ENCODE results near the gene UBD. TPM values are rescaled to one million over a fixed set of nuclear protein-coding genes. Genes with fewer than 3 reads are reported as not detected.

UBD gene
- polyA plus RNA-seq, 6 donors from 2014 or later, result not detected

- no peak for ATAC-seq (ENCODE audit: low read depth in 2 of 2)
- no peaks in the 10 kb centered on the region for H3K36me3 Mint-ChIP-seq
Observed at GRCh38 chr6:29509239-29509638, 50.3 kb downstream of the UBD start.

GRCh38 chr6:29507319-29507718 is 52.2 kb downstream of the UBD start:
- DNase-seq, result no peak
- no peaks in the 10 kb centered on the region for H3K36me3 Mint-ChIP-seq
- H3K4me1 Mint-ChIP-seq, result no peaks in the 10 kb centered on the region
- no peak overlapping the region for H3K4me3 Mint-ChIP-seq
- no peak for ATAC-seq (ENCODE audit: low read depth in 2 of 2)
- no peak overlapping the region for H3K27ac Mint-ChIP-seq
- peaks cover 20 to 35% (median 31%) of the 10 kb centered on the region in 3 donors for H3K27me3 Mint-ChIP-seq
- H3K9me3 Mint-ChIP-seq, result no peaks in the 10 kb centered on the region

More at GRCh38 chr6:29509239-29509638, 50.3 kb downstream of the UBD start:
- H3K27ac Mint-ChIP-seq, result no peak overlapping the region
- no peak for DNase-seq
- H3K4me3 Mint-ChIP-seq, result no peak overlapping the region
- no peaks in the 10 kb centered on the region for H3K4me1 Mint-ChIP-seq
- peaks cover 17 to 39% (median 25%) of the 10 kb centered on the region in 3 donors for H3K27me3 Mint-ChIP-seq
- H3K9me3 Mint-ChIP-seq, result no peaks in the 10 kb centered on the region

GRCh38 chr6:29506446-29507067 is 53.0 kb downstream of the UBD start:
- Mint-ChIP-seq H3K27me3 (peaks cover 21 to 35% (median 31%) of the 10 kb centered on the region in 3 donors), H3K4me1 (no peaks in the 10 kb centered on the region), H3K4me3 (no peak overlapping the region), H3K36me3 (no peaks in the 10 kb centered on the region), H3K9me3 (no peaks in the 10 kb centered on the region), H3K27ac (no peak overlapping the region)
- DNase-seq (no peak), ATAC-seq (ENCODE audit: low read depth in 2 of 2) (no peak)

- Mint-ChIP-seq H3K4me1 (no peaks in the 10 kb centered on the region), H3K4me3 (peak overlapping the region in 1 of 8 donors; percentile 21), H3K27ac (peak overlapping the region in 1 of 6 donors; percentile 72), H3K9me3 (no peaks in the 10 kb centered on the region), H3K27me3 (peaks cover 16 to 32% (median 29%) of the 10 kb centered on the region in 3 donors), H3K36me3 (no peaks in the 10 kb centered on the region)
- ATAC-seq (ENCODE audit: low read depth in 2 of 2), result no peak
- DNase-seq, result no peak
Observed at GRCh38 chr6:29505808-29506207, 53.7 kb downstream of the UBD start.

Other genes starting within 250 kb of the UBD start
- not detected for gene OR5V1, start 190.9 kb downstream of the UBD start, polyA plus RNA-seq (ENCODE audit: low read depth in 6 of 6)
- gene OR12D3, start 184.4 kb downstream of the UBD start, polyA plus RNA-seq (ENCODE audit: low read depth in 6 of 6), result not detected
- gene OR12D2, start 164.1 kb downstream of the UBD start, polyA plus RNA-seq (ENCODE audit: low read depth in 6 of 6), result not detected
- not detected for gene OR12D1, start 144.8 kb downstream of the UBD start, polyA plus RNA-seq (ENCODE audit: low read depth in 6 of 6)
- gene OR10C1, start 120.4 kb downstream of the UBD start, polyA plus RNA-seq (ENCODE audit: low read depth in 6 of 6), result not detected
- gene OR11A1, start 102.7 kb downstream of the UBD start, polyA plus RNA-seq (ENCODE audit: low read depth in 6 of 6), result not detected
- gene OR2H1, start 102.6 kb downstream of the UBD start, polyA plus RNA-seq (ENCODE audit: low read depth in 6 of 6), result not detected
- gene MAS1L, start 71.8 kb downstream of the UBD start, polyA plus RNA-seq (ENCODE audit: low read depth in 6 of 6), result not detected
- under 1 TPM in 2 of 6 donors, not detected in 4; 0.15 to 0.17 TPM for gene OR2H2, start 25.4 kb upstream of the UBD start, polyA plus RNA-seq (ENCODE audit: low read depth in 6 of 6)
- gene GABBR1, start 73.5 kb upstream of the UBD start, polyA plus RNA-seq (ENCODE audit: low read depth in 6 of 6), result 10 to 100 TPM in 1 of 6 donors, 1 to 10 TPM in 4, not detected in 1; 4.1 to 11.3 (median 4.6) TPM
- gene MOG, start 97.4 kb upstream of the UBD start, polyA plus RNA-seq (ENCODE audit: low read depth in 6 of 6), result not detected
- 1 to 10 TPM in 3 of 6 donors, not detected in 3; 1.8 to 3.1 (median 2.5) TPM for gene ZFP57, start 121.4 kb upstream of the UBD start, polyA plus RNA-seq (ENCODE audit: low read depth in 6 of 6)
- gene HLA-F, start 163.7 kb upstream of the UBD start, polyA plus RNA-seq (ENCODE audit: low read depth in 6 of 6), result 100 to 1,000 TPM; 212 to 354 (median 251) TPM

All from naive B cell (primary cell).